Karpas-422 (cell line): Measurements from ENCODE around the gene NR2F6. TPM values are rescaled to one million over a fixed set of nuclear protein-coding genes. Genes with fewer than 3 reads are reported as not detected.

ENCODE experiments used
- DNase-seq: peaks from one replicate; pipeline ENCODE4 v3.0.0-alpha.2; 2015
- H2AFZ ChIP-seq: fragments of 200-600 bp; sonication (generic); 2 replicates; pipeline ENCODE4 v1.6.1; 2014; ENCODE audit warnings: antibody characterized with exemption, low read length, mixed read lengths
- H3K27ac ChIP-seq: fragments of 200-600 bp; sonication (generic); 2 replicates; pipeline ENCODE4 v1.5.1; 2014; ENCODE audit warnings: mild to moderate bottlenecking, low read length, moderate library complexity
- H3K27me3 ChIP-seq: fragments of 200-600 bp; sonication (generic); 2 replicates; pipeline ENCODE4 v1.6.1; 2014; ENCODE audit warnings: low read length, mixed read lengths
- H3K36me3 ChIP-seq: fragments of 200-600 bp; sonication (generic); 2 replicates; pipeline ENCODE4 v1.6.1; 2014; ENCODE audit warnings: low read length, mixed read lengths; ENCODE audit not compliant: insufficient read depth
- H3K4me1 ChIP-seq: fragments of 200-600 bp; sonication (generic); 2 replicates; pipeline ENCODE4 v1.6.1; 2014; ENCODE audit warnings: mild to moderate bottlenecking, low read length, mixed read lengths
- H3K4me2 ChIP-seq: fragments of 200-600 bp; sonication (generic); 2 replicates; pipeline ENCODE4 v1.6.1; 2014; ENCODE audit warnings: low read length, low read depth, mild to moderate bottlenecking; ENCODE audit not compliant: poor library complexity, severe bottlenecking
- H3K4me3 ChIP-seq: fragments of 200-600 bp; sonication (generic); 2 replicates; pipeline ENCODE4 v1.5.1; 2014; ENCODE audit warnings: mild to moderate bottlenecking, antibody characterized with exemption, low read length, mixed read lengths
- H3K79me2 ChIP-seq: fragments of 200-600 bp; sonication (generic); 2 replicates; pipeline ENCODE4 v1.6.1; 2014; ENCODE audit warnings: mild to moderate bottlenecking, low read length, mixed read lengths
- H3K9ac ChIP-seq: fragments of 200-600 bp; sonication (generic); 2 replicates; pipeline ENCODE4 v1.6.0; 2014; ENCODE audit warnings: low read length
- H3K9me2 ChIP-seq: fragments of 200-600 bp; sonication (generic), shearing (Covaris generic); replicated peaks from 2 replicates; pipeline ENCODE4 v1.6.0; 2014; ENCODE audit warnings: mild to moderate bottlenecking, low read length, moderate library complexity; ENCODE audit not compliant: insufficient read depth
- H3K9me3 ChIP-seq: fragments of 300-700, 200-600 bp; sonication (generic); 2 replicates; pipeline ENCODE4 v1.6.1; 2014; ENCODE audit warnings: low read length, mixed read lengths
- H4K20me1 ChIP-seq: fragments of 200-600 bp; sonication (generic); 2 replicates; pipeline ENCODE4 v1.6.1; 2014; ENCODE audit warnings: mild to moderate bottlenecking, antibody characterized with exemption, low read length, low read depth; ENCODE audit not compliant: insufficient read depth
- total RNA-seq: library from RNA; depleted of rRNA; stranded (reverse); fragments of >200 nt; shearing (Covaris generic); gene quantifications from 2 replicates; pipeline ENCODE4 v1.2.3, GENCODE V29; 2014; ENCODE audit warnings: low replicate concordance

Gene NR2F6
- total RNA-seq, 1 experiment from 2014 or later, result 8.6 TPM

GRCh38 chr19:17260842-17261325 is 15.2 kb upstream of the NR2F6 start:
- Histone ChIP-seq H2AFZ (peak overlapping the region; percentile 77; the same call in 1 of the 2 replicates), H3K27ac (0 out of 2 replicates have a peak overlapping the region, but pooled peaks have one; percentile 38), H3K4me1 (peaks cover 9% of the 10 kb centered on the region), H3K27me3 (no peaks in the 10 kb centered on the region), H3K9me2 (no peaks in the 10 kb centered on the region), H3K9me3 (no peaks in the 10 kb centered on the region), H3K4me2 (peak overlapping the region; percentile 35), H4K20me1 (no peaks in the 10 kb centered on the region), H3K4me3 (no peak overlapping the region), H3K79me2 (no peaks in the 10 kb centered on the region), H3K36me3 (no peaks in the 10 kb centered on the region), H3K9ac (peak overlapping the region; percentile 43)
- DNase-seq, result peak; percentile 97

DNA sequence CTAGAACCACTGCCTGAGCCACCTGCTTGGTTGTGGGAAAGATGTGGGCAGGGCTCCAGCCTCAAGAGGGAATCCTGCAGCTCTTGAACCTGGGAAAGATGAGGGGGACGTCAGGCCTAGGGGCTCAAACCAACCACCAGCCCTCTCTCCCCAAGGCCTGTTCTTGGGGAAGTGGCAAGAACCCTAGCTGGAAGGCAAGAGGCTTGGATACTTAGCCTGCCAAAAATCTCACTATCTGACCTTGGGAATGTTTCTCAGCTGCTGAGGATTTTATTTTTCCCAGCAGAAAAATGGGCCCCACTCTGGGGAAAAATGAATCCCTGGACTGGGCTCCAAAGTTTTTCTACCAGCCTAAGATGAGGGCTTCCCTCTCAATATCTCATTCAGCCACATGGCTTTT is 14.2 kb upstream of the NR2F6 start:
- Histone ChIP-seq H3K9me2 (no peaks in the 10 kb centered on the region), H3K9me3 (no peaks in the 10 kb centered on the region), H3K4me1 (peaks cover 8% of the 10 kb centered on the region), H4K20me1 (no peaks in the 10 kb centered on the region), H2AFZ (no peak overlapping the region), H3K36me3 (no peaks in the 10 kb centered on the region), H3K27ac (no peak overlapping the region), H3K4me3 (no peak overlapping the region), H3K9ac (no peak overlapping the region), H3K27me3 (no peaks in the 10 kb centered on the region), H3K79me2 (no peaks in the 10 kb centered on the region), H3K4me2 (no peak overlapping the region)
- no peak for DNase-seq

DNA sequence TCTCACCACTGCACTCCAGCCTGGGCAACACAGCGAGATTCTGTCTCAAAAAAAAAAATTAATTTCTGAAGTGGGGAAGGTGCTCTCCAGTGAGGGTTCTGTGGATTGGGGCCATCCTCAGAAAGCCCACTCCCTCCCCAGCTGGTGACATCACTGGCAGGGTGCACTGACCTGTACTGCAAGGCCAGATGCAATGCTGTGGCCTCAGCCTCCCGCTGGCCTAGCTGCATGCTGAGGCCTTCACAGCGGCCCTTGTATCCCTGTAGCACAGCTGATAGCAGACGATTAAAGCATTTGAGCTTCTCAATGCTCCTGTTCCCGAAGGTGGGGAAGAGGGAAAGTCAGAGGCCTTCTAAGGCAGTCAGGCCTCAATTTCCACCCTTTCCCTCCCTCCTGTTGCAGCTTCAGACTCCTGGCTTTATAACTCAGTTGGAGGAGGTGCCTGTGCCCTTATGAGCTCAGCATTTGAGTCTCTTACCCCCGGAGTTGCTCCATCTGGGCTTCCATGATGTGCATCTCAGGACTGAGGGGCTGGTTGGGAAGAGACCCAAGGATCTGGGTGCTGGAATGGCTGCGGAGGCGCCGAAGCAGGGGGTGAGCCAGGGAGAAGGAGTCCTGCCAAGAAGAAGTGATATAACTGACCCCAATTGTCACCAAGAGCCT is 13.5 kb upstream of the NR2F6 start:
- no peak overlapping the region for H3K27ac ChIP-seq
- H4K20me1 ChIP-seq, result no peaks in the 10 kb centered on the region
- no peaks in the 10 kb centered on the region for H3K79me2 ChIP-seq
- peaks cover 8% of the 10 kb centered on the region for H3K4me1 ChIP-seq
- H3K9me3 ChIP-seq, result no peaks in the 10 kb centered on the region
- no peaks in the 10 kb centered on the region for H3K36me3 ChIP-seq
- H3K9me2 ChIP-seq, result no peaks in the 10 kb centered on the region
- H3K27me3 ChIP-seq, result no peaks in the 10 kb centered on the region
- no peak overlapping the region for H3K4me2 ChIP-seq
- H2AFZ ChIP-seq, result no peak overlapping the region
- no peak overlapping the region for H3K4me3 ChIP-seq
- DNase-seq, result no peak
- H3K9ac ChIP-seq, result no peak overlapping the region

- H4K20me1 ChIP-seq, result no peaks in the 10 kb centered on the region
- no peaks in the 10 kb centered on the region for H3K36me3 ChIP-seq
- H3K9ac ChIP-seq, result no peak overlapping the region
- H3K79me2 ChIP-seq, result no peaks in the 10 kb centered on the region
- no peak overlapping the region for H3K27ac ChIP-seq
- no peaks in the 10 kb centered on the region for H3K9me2 ChIP-seq
- no peaks in the 10 kb centered on the region for H3K27me3 ChIP-seq
- H3K4me1 ChIP-seq, result peaks cover 7% of the 10 kb centered on the region
- H2AFZ ChIP-seq, result no peak overlapping the region
- no peak overlapping the region for H3K4me3 ChIP-seq
- DNase-seq, result no peak
- H3K9me3 ChIP-seq, result no peaks in the 10 kb centered on the region
- H3K4me2 ChIP-seq, result no peak overlapping the region
Observed at GRCh38 chr19:17256130-17256529, 10.4 kb upstream of the NR2F6 start.

GRCh38 chr19:17255150-17255621 is 9.5 kb upstream of the NR2F6 start:
- Histone ChIP-seq H3K27me3 (no peaks in the 10 kb centered on the region), H3K4me3 (no peak overlapping the region), H3K4me1 (no peaks in the 10 kb centered on the region), H3K9me3 (no peaks in the 10 kb centered on the region), H3K4me2 (no peak overlapping the region), H2AFZ (no peak overlapping the region), H3K9me2 (no peaks in the 10 kb centered on the region), H4K20me1 (no peaks in the 10 kb centered on the region), H3K36me3 (no peaks in the 10 kb centered on the region), H3K79me2 (no peaks in the 10 kb centered on the region), H3K9ac (no peak overlapping the region), H3K27ac (no peak overlapping the region)
- no peak for DNase-seq

- H3K36me3 ChIP-seq, result no peaks in the 10 kb centered on the region
Observed at GRCh38 chr19:17254636-17255035, 8.9 kb upstream of the NR2F6 start.

DNA sequence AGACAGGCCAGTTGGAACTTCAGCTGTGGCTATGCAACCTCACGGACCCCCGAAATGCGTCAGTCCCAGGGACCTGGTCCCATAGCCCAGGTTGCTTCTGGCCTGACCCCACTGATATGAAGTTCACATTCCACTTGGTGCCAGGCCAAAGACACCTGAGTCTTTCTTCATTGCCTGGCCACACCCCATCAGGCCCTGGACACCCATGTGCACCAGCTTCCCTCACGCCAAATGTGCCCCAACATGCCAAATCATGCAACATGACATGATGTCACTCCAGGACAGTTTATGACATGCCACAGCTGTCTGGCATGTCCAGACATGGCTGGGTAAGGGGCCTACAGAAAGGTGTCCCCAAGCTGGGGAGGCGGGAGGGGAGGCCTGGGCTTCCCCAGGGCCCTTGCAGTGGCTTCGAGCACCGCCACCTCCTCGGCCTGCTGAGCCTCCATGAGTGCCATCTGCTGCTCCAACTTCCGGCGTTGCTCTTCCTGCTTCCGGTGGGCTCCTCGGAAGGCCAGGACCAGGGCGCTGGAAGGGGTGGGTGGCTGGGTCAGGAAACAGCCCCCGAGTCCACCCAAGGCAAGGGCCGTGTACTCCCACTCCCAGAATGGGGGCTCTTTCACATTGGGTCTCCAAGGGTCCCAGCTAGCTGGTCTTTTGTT is 4.3 kb upstream of the NR2F6 start:
- Histone ChIP-seq H3K9ac (no peak overlapping the region), H3K27me3 (no peaks in the 10 kb centered on the region), H4K20me1 (no peaks in the 10 kb centered on the region), H3K36me3 (no peaks in the 10 kb centered on the region), H2AFZ (no peak overlapping the region), H3K4me2 (no peak overlapping the region), H3K4me3 (no peak overlapping the region), H3K9me3 (no peaks in the 10 kb centered on the region), H3K4me1 (peaks cover 16% of the 10 kb centered on the region), H3K27ac (no peak overlapping the region), H3K79me2 (no peaks in the 10 kb centered on the region; the same call in 1 of the 2 replicates), H3K9me2 (no peaks in the 10 kb centered on the region)
- DNase-seq, result no peak

More at GRCh38 chr19:17254636-17255035, 8.9 kb upstream of the NR2F6 start:
- Histone ChIP-seq H3K9ac (no peak overlapping the region), H3K79me2 (no peaks in the 10 kb centered on the region), H3K4me1 (no peaks in the 10 kb centered on the region), H2AFZ (no peak overlapping the region), H3K27me3 (no peaks in the 10 kb centered on the region), H3K4me3 (no peak overlapping the region), H4K20me1 (no peaks in the 10 kb centered on the region), H3K9me3 (no peaks in the 10 kb centered on the region), H3K27ac (no peak overlapping the region), H3K9me2 (no peaks in the 10 kb centered on the region), H3K4me2 (no peak overlapping the region)
- DNase-seq, result no peak

- Histone ChIP-seq H3K79me2 (peaks cover 17% of the 10 kb centered on the region), H3K27me3 (no peaks in the 10 kb centered on the region), H3K27ac (no peak overlapping the region), H4K20me1 (peaks cover 7% of the 10 kb centered on the region; the same call in 1 of the 2 replicates), H3K4me1 (peaks cover 32% of the 10 kb centered on the region), H3K9ac (no peak overlapping the region), H3K9me2 (no peaks in the 10 kb centered on the region), H3K4me3 (no peak overlapping the region), H3K9me3 (no peaks in the 10 kb centered on the region), H3K4me2 (no peak overlapping the region), H3K36me3 (no peaks in the 10 kb centered on the region), H2AFZ (no peak overlapping the region)
- no peak for DNase-seq
Observed at GRCh38 chr19:17248011-17248776, 2.5 kb upstream of the NR2F6 start.
